Measurements from ENCODE around the gene FRMD4B. TPM values are rescaled to one million over a fixed set of nuclear protein-coding genes. Genes with fewer than 3 reads are reported as not detected.

FRMD4B gene
- total RNA-seq, 1 donor from 2014 or later, result 37.4 TPM

DNA sequence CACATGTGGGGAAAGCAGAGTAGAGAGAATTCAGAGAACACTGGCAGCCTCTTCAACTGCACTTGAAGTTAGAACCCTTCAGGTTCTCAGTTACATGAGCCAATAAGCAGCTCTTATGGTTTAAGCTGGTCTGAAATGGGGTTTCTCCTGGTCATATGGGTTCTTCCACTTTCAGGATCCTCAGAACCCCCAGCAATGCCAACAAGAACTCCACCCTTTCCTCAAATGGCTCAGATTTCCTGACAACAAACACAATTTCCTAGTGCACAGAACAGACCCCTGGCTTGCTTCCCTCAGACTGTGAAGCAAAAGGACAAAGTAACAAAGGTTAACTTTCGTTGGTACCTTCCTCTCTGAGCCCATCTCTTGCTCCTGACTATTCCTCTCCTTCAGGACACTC is 23.9 kb upstream of the FRMD4B start:
- Mint-ChIP-seq H3K27ac (no peak overlapping the region), H3K4me1 (ENCODE audit: unreplicated experiment) (peaks cover 5% of the 10 kb centered on the region), H3K27me3 (no peaks in the 10 kb centered on the region), H3K9me3 (no peaks in the 10 kb centered on the region), H3K4me3 (no peak overlapping the region), H3K36me3 (no peaks in the 10 kb centered on the region)
- TF ChIP-seq CTCF (conservative IDR thresholded peaks at IDR 0.05), result no peak
- DNase-seq (ENCODE audit: extremely low spot score, unreplicated experiment), result no peak

DNA sequence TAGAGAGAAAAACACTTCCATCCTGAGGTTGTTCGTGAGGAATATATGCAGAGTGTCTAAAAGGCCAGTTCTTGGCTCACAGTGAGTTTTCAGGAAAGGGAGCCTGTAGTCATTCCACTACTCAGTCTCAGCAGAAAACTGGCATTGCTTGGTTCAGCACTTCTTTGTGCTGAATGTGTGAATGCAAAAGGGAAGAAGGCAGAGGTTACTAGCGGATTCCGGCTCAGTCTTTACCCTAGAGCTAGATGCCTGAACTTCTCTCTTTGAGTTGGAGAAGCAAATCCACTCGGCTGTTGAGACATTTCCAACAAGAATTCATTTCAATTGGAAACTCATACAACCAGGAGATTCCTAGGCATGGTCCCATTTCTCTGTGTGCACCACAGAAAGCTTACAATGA is 23.1 kb upstream of the FRMD4B start:
- no peaks in the 10 kb centered on the region for H3K27me3 Mint-ChIP-seq
- TF ChIP-seq CTCF (conservative IDR thresholded peaks at IDR 0.05), result no peak
- no peaks in the 10 kb centered on the region for H3K36me3 Mint-ChIP-seq
- H3K27ac Mint-ChIP-seq, result no peak overlapping the region
- DNase-seq (ENCODE audit: extremely low spot score, unreplicated experiment), result no peak
- H3K9me3 Mint-ChIP-seq, result no peaks in the 10 kb centered on the region
- H3K4me3 Mint-ChIP-seq, result no peak overlapping the region
- H3K4me1 Mint-ChIP-seq (ENCODE audit: unreplicated experiment), result peaks cover 5% of the 10 kb centered on the region

DNA sequence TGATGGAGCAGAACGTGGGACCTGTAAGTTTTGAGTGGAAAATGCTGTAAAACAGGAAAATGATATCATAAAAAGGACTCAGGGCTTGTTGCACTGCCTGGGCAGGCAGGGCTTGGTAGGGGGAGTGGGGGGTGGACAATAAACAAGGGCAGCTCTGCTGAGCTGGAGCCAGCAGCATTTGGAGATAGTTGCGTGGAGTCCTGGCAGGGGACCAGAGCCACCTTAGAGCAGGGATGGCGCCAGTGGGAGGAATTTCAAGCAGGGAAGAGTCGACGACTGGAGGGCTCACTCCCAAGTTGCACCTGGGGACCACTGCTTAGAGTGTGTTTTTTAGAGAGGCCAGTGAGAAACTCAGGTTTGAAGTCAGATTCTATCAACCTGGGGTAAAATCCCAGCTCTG is 22.7 kb upstream of the FRMD4B start:
- Mint-ChIP-seq H3K36me3 (no peaks in the 10 kb centered on the region), H3K27me3 (no peaks in the 10 kb centered on the region), H3K4me3 (no peak overlapping the region), H3K9me3 (no peaks in the 10 kb centered on the region), H3K27ac (no peak overlapping the region), H3K4me1 (ENCODE audit: unreplicated experiment) (peaks cover 7% of the 10 kb centered on the region)
- TF ChIP-seq CTCF (conservative IDR thresholded peaks at IDR 0.05), result no peak
- DNase-seq (ENCODE audit: extremely low spot score, unreplicated experiment), result no peak

- H3K27ac Mint-ChIP-seq, result no peak overlapping the region
- no peaks in the 10 kb centered on the region for H3K36me3 Mint-ChIP-seq
- no peaks in the 10 kb centered on the region for H3K27me3 Mint-ChIP-seq
- peaks cover 11% of the 10 kb centered on the region for H3K4me1 Mint-ChIP-seq (ENCODE audit: unreplicated experiment)
- H3K9me3 Mint-ChIP-seq, result no peaks in the 10 kb centered on the region
- DNase-seq (ENCODE audit: extremely low spot score, unreplicated experiment), result no peak
- H3K4me3 Mint-ChIP-seq, result no peak overlapping the region
- no peak for TF ChIP-seq CTCF (conservative IDR thresholded peaks at IDR 0.05)
Observed at GRCh38 chr3:69407908-69408307, 22.0 kb upstream of the FRMD4B start.

DNA sequence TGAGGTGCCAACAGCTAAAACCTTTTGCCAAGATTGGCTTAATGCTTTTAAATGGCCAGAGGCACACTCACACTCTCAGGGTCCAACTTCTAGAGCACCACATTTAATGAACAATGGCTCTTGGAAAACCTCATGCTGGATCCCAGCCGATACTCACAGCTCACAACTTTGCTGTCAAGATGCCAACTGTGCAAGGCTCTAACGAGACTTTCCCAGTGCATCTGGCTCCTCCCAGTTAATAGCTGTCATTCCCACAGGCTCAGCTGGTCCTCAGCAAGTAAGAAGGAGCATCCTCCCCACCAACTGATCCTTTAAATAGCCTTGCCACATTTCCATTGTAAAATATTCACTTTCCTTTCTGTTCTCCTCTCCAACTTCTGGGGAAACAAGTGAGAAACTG is 20.3 kb upstream of the FRMD4B start:
- H3K4me3 Mint-ChIP-seq, result no peak overlapping the region
- H3K27me3 Mint-ChIP-seq, result no peaks in the 10 kb centered on the region
- peaks cover 11% of the 10 kb centered on the region for H3K4me1 Mint-ChIP-seq (ENCODE audit: unreplicated experiment)
- no peak for DNase-seq (ENCODE audit: extremely low spot score, unreplicated experiment)
- no peak for TF ChIP-seq CTCF (conservative IDR thresholded peaks at IDR 0.05)
- H3K9me3 Mint-ChIP-seq, result no peaks in the 10 kb centered on the region
- no peaks in the 10 kb centered on the region for H3K36me3 Mint-ChIP-seq
- peak overlapping the region; percentile 25 for H3K27ac Mint-ChIP-seq

GRCh38 chr3:69405067-69405466 is 19.2 kb upstream of the FRMD4B start:
- H3K4me3 Mint-ChIP-seq, result no peak overlapping the region
- no peaks in the 10 kb centered on the region for H3K9me3 Mint-ChIP-seq
- H3K4me1 Mint-ChIP-seq (ENCODE audit: unreplicated experiment), result peaks cover 7% of the 10 kb centered on the region
- TF ChIP-seq CTCF (conservative IDR thresholded peaks at IDR 0.05), result no peak
- no peak for DNase-seq (ENCODE audit: extremely low spot score, unreplicated experiment)
- no peaks in the 10 kb centered on the region for H3K36me3 Mint-ChIP-seq
- H3K27me3 Mint-ChIP-seq, result no peaks in the 10 kb centered on the region
- H3K27ac Mint-ChIP-seq, result no peak overlapping the region

All from type B pancreatic cell (in vitro differentiated cells).